Measurements from ENCODE around the gene KXD1. TPM values are rescaled to one million over a fixed set of nuclear protein-coding genes. Genes with fewer than 3 reads are reported as not detected.
A peak's percentile ranks its signal among the peaks of the same experiment; 100 is the strongest.

KXD1 gene
- total RNA-seq, 3 donors from 2014 or later = 63.2 to 76.9 (median 68.8) TPM

DNA sequence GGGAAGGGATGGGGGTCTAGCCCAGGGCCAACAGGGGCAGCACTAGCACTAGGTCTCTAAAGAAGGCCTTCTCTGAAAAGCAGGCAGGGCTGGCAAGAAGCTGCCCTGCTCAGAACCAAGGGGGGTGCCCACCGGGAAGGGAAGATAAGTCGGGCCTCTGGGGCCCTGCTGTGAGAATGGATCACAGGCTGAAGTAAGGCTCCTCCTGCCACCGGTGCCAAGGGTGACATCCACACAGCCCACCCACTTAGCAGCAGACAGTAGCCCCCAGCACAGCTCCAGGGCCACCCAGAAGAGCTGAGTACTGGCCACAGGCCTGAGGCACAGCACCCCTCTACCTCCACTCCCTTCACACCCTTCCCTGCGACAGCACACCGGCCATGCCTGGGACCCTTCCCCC, 41.7 kb upstream of the KXD1 start:
- ATAC-seq (no peak), DNase-seq (peak in 1 of 3 donors; percentile 27)
- Histone ChIP-seq H3K9me3 (no peaks in the 10 kb centered on the region), H3K4me3 (no peak overlapping the region), H3K36me3 (ENCODE audit: low read depth) (no peaks in the 10 kb centered on the region), H3K4me1 (ENCODE audit: low read depth) (peaks cover 48% of the 10 kb centered on the region)
- TF ChIP-seq, protein P1, sequence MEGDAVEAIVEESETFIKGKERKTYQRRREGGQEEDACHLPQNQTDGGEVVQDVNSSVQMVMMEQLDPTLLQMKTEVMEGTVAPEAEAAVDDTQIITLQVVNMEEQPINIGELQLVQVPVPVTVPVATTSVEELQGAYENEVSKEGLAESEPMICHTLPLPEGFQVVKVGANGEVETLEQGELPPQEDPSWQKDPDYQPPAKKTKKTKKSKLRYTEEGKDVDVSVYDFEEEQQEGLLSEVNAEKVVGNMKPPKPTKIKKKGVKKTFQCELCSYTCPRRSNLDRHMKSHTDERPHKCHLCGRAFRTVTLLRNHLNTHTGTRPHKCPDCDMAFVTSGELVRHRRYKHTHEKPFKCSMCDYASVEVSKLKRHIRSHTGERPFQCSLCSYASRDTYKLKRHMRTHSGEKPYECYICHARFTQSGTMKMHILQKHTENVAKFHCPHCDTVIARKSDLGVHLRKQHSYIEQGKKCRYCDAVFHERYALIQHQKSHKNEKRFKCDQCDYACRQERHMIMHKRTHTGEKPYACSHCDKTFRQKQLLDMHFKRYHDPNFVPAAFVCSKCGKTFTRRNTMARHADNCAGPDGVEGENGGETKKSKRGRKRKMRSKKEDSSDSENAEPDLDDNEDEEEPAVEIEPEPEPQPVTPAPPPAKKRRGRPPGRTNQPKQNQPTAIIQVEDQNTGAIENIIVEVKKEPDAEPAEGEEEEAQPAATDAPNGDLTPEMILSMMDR (IDR thresholded peaks at IDR 0.05) = no peak
- intact Hi-C loops (cut with DNase I, micrococcal nuclease) = no loop called here

DNA sequence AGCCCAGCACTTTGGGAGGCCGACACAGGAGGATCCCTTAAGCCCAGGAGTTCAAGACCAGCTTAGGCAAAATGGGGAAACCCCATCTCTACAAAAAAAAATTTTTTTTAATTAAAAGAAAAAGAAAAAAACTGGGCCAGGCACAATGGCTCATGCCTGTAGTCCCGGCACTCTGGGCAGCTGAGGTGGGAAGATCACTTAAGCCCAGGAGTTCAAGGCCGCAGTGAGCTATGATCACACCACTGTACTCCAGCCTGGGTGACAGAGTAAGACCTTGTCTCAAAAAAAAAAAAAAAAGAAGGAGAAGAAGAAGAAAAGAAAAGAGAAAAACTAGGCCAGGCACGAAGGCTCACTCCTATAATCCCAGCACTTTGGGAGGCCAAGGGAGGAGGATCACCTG, 40.1 kb upstream of the KXD1 start:
- ATAC-seq (no peak), DNase-seq (no peak)
- H3K36me3 ChIP-seq (ENCODE audit: low read depth) = peaks cover 6% of the 10 kb centered on the region
- no peaks in the 10 kb centered on the region for H3K9me3 ChIP-seq
- peaks cover 48% of the 10 kb centered on the region for H3K4me1 ChIP-seq (ENCODE audit: low read depth)
- intact Hi-C loops (cut with DNase I, micrococcal nuclease) = no loop called here
- TF ChIP-seq, protein P1 (IDR thresholded peaks at IDR 0.05) = no peak
- H3K4me3 ChIP-seq = no peak overlapping the region

- Histone ChIP-seq H3K9me3 (no peaks in the 10 kb centered on the region), H3K4me1 (ENCODE audit: low read depth) (peaks cover 45% of the 10 kb centered on the region), H3K4me3 (no peak overlapping the region), H3K36me3 (ENCODE audit: low read depth) (peaks cover 6% of the 10 kb centered on the region)
- DNase-seq = no peak
- TF ChIP-seq, protein P1 (IDR thresholded peaks at IDR 0.05) = no peak
- intact Hi-C loops (cut with DNase I, micrococcal nuclease) = no loop called here
- ATAC-seq = no peak
Measured at GRCh38 chr19:18518639-18519038, 39.0 kb upstream of the KXD1 start.

- DNase-seq (peak; percentile 77 to 84 (median 83)), ATAC-seq (peak; percentile 48)
- Histone ChIP-seq H3K9me3 (no peaks in the 10 kb centered on the region), H3K4me1 (ENCODE audit: low read depth) (peaks cover 29% of the 10 kb centered on the region), H3K36me3 (ENCODE audit: low read depth) (peaks cover 6% of the 10 kb centered on the region), H3K4me3 (peak overlapping the region; percentile 100)
- intact Hi-C loops (cut with DNase I, micrococcal nuclease) = no loop called here
- TF ChIP-seq, protein P1 (IDR thresholded peaks at IDR 0.05) = peak; percentile 76
Measured at GRCh38 chr19:18519962-18520847, 37.5 kb upstream of the KXD1 start.

DNA sequence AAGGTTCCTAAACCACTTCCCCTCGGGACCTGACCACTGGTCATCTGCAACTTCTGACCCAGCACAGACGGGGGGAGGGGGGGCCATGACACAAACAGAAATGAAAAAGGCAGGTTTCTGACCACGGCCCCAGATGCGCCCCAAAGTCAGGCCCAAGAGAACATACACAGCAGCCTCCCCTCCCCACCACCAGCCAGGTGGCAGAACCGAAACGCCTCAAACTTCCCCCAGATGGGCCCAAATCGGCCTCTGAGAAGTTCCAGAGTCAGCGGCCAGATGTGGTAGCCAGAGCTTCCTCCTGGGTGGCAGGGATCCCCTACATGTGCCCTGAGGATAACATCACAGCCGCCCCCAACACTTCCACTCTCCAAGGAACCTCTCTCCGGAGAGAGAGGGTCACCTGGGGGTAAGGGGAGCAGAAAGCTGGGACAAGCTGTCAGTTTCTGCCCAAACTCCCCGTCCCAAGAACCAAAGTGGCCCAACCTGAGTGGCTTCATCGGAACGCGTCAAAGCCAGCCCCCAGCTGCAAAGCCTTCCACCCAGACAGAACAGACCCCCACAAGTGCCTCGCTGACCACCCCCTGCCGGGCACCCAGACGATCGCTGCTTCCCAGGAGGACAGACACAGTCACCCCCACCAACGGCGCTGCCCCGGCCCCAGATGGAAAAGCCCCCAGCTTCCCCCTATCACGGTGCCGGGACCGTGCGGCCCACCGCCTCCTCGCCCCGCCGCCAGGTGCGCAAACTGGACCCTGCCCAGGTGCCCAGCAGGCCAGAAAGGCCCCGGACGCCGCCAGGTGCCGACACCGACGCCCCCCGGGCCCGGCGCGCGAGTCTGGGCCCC, 36.6 kb upstream of the KXD1 start:
- H3K4me3 ChIP-seq = peak overlapping the region; percentile 100
- TF ChIP-seq, protein P1 (IDR thresholded peaks at IDR 0.05) = no peak
- DNase-seq (peak; percentile 64 to 79 (median 71)), ATAC-seq (no peak)
- intact Hi-C loops (cut with DNase I, micrococcal nuclease) = no loop called here
- peaks cover 6% of the 10 kb centered on the region for H3K36me3 ChIP-seq (ENCODE audit: low read depth)
- H3K4me1 ChIP-seq (ENCODE audit: low read depth) = peaks cover 22% of the 10 kb centered on the region
- no peaks in the 10 kb centered on the region for H3K9me3 ChIP-seq
